Hematopoietic multipotent progenitor cell treated with erythropoietin and hydrocortisone succinate and interleukin-3 and kit ligand, for 15 days (in vitro differentiated cells): ENCODE data around the gene SGO2.
"Not testable (repeated sequence)": the region's sequence is repeated elsewhere in the genome, so short reads cannot be mapped to it uniquely, and the experiment has no call there.

Experiments
- DNase-seq: peaks from one replicate; pipeline ENCODE4 v3.0.0-alpha.2; 2015; ENCODE audit warnings: low spot score

SGO2 gene

DNA sequence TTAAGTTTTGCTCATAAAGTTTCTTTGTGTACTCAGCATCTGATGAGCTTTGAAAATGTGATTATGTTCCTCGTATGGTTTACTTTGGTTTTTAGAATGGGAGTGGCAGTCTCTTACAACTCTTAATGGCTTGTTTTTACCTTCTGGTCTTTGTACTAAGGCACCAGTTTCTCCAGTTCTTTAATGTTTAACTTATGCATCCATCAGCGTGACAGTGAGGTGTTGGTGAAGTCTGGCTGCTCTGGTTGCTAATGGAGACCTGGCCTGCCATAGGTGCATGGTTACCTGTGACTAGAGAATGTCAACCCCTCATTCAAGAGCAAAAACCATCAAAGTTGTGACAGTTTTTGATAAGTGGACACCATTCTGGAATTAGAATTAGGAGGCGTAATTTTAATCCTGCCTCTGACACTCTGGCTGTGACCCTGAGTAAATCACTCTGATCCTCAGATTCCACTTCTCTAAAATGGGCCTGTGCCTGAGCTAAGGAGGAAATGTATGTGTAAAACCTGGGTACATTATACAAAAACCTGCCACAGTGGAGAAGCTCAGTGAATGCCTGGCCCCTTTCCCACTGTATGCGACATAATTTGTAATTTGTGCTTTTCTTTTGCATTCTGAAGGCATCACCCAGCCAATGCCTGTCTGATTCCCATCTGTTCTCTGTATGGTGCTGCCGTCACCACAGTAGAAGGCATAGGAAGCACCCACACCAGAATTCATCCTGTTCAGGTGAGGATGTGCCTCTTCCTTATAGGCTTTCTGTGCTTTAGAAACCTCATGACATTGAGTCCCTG lies 71.0 kb downstream of the SGO2 start:
- DNase-seq, result no peak

DNA sequence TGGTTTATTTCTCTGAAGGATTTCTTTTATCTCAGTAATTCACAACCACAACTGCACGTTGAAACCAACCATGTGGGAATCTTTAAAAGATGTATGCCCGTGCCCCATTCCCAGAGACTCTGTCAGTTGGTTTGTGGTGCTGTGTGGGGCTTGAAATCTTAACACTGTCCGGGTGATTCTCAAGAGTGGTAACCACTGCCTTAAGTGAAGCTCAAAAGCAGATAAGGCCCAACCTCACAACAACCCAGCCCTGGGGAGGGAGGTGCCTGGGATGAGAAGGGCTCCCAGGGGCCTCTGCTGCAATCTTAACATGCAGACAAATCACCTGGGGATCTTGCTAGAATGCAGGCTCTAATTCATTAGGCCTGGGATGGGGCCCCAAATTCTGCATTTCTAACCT lies 73.2 kb downstream of the SGO2 start:
- no peak for DNase-seq

DNA sequence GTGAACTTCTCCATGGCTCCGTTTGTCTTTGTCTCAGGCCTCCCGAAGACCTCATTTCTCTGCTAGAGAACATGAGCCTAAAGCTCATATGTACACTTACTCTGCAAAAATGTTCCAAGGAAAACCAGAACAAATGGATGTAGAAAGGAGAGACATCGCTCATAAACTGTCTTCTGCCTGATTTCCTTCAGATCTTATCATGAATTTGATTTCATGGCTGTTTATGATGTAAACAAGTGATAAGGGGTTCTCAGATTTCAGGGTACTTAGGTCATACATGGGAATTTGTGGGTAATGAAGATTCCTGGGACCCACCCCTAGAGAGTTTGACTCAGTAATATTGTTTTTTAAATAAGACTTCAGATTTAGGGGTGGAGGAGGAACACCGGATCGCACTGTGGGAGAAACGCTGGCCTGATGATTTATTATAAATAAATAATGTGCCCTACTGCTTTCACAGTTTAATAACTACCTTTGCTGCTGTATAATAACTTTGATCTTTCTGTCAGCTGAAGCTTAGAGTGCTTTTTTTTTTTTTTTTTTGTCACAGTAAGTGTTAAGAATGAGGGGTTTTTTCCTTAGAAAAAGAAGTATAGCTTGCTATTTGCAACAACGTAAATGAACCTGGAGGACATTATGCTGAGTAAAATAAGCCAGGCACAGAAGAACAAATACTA lies 74.7 kb downstream of the SGO2 start:
- no peak for DNase-seq

DNA sequence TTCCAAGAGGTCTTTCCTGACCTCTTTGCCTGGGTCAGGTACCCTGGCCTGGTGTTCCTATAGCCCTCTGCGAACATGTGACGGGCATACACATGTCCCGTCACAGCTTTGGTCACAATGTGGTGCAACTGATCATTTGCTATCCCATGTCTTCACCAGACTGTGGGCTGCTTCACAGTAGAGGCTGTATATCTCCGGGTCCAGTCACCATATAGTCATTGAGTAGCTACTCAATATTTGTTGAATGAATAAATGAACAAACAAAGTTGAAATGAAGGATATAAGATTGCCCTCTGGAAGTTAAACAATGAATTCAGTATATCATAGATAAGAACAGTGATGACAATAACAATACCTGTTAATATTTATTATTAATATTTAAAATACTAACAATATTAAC lies 76.6 kb downstream of the SGO2 start:
- DNase-seq, result no peak

DNA sequence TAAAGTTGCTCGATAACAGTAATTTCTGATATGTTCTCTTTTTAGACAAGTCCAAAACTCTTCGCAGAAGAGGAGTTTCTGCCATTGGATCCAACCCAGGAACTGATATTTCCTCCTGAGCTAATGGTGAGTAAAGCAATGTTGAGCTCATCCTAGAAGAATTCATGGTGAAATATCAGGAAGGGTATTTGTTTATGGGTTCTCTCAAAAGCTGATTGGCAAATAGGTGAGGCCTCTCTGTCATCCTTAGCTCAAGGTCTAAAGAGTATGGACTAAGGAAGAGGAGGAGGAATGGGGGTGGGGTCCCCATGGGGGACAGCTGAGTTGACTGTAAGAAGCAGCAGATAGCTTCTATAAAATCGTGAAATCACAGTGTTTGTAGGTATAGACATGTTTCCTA lies 78.0 kb downstream of the SGO2 start:
- DNase-seq, result no peak

DNA sequence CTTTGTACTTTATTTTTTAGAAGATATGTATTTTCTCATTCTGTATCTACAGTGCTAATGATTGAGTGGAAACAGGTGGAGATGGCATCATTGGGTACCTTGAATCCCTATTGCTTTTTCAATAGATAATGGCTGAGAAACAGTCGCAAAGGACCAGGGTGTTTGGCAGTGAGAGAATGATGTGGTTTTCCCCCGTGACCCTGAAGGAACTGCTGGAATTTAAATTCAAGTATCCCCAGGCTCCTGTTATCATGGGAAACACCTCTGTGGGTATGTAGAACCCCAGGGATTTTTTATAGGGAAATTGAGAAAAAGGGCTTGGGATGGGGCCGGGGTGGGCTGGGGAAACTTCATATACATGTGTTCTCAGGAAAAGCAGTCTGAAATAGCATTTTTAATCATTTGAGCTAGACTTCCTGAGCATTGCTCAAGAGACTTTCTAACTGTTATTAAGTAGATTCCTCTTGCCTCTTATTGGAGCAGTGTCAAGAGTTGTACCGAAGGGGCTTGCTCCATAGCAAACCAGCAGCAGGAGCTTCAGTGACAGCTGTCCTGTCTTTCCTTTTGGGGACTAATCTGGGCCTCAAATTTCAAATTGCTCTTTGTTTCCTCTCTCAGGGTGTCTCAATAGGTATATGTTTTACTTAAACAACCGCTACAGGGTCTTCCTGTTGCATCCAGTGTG lies 78.7 kb downstream of the SGO2 start:
- DNase-seq, result no peak

DNA sequence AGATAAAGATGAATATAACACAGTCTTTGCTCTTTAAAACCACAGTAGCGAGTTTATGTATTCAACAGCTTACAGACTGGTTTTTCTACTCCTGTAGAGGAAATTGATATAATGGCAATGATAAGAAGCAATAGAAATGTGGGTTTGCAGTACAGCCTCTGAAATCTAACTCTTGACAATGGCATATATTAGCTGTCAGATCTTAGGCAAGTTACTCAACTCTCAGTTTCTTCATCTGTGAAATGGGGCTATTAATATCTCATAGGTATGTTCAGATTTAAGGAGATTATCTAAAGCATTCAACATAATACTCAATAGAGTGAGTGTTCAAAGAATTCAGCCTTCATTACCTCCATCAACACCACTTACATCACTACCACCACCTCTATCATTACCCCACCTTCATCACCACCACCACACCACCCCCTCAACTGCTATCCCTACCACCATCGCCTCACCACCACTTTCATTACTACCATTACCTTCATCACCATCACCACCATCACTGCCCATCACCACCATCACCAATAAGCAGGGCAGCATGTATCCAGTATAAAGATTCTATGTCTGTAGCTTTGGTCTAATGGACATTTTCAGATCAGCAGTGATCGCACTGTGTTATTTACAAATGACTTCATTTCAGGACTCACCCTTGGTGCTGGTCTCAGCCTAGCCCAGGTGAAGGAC lies 82.5 kb downstream of the SGO2 start:
- DNase-seq, result no peak

DNA sequence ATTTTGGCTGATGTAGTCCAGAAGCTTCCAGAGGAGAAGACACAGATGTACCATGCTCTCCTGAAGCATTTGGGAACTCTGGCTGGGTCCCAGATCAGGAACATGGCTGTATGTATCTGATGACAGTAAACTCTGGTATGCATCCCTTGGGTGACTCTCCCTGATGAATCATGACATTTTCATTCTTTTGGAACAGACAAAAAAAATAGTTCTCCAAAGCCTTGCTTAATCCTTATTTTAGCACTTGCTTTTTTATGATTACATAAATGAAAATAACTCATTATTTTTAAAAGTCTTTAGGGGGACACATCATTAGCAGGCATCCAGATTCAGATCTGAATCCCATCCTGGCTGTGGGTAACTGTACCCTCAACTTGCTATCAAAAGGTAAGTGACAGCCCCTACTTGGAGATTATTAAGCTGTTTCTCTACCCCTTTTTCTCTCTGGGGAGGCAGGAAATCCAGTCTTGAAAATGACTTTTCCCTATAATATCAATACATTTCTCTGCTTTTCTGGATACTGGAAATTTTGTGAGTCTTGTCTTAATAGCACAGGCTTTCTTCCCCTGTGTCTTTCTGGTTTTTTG lies 83.1 kb downstream of the SGO2 start:
- DNase-seq, result no peak

DNA sequence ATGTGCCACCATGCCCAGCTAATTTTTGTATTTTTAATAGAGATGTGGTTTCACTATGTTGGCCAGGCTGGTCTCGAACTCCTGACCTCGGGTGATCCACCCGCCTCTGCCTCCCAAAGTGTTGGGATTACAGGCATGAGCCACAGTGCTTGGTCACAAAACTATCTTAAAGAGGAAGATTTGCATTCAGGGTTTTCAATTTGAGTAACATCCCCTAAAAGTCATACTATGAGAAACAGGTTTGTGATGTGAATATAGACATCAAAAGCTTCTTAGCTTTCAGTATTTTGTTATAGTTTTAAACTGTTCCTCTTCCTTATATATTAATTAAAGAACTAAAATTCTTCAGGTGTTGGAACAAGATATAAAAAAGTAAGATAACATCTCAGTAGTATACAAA lies 84.2 kb downstream of the SGO2 start:
- not testable (repeated sequence) for DNase-seq

DNA sequence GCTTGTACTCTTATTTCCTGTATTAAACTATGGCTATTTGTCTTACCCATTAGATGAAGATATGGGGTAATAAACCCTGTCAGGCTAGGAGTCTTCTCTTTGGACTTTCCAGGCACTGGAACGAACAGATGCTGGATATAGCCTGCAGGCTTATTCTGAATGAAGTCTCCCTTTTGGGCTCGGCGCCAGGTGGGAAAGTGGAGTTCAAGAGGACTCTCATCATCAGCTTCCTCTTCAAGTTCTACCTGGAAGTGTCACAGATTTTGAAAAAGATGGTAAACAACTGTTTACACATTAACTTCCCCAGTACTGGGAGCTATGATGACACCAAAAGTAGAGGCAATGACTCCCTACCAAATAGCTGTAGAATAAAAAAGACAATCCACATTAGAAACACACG lies 87.7 kb downstream of the SGO2 start:
- no peak for DNase-seq

DNA sequence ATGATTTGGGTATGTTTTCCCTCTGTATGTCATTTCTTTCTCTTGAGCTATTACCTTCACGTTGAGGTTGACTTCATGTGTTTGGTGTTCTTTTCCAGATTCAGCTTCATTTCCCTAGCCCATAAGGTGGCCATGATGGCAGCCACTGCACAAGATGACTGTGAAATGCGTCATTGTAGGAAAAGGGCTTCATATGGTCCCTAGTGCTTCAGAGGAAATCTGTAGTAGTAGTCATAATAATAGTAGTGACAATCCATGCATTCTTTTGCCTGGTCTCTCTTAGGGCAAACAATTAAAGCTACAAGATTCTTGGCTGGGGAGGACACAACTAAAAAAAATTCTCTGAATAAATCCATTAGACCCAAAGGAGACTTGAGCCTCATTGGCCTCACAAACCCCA lies 88.2 kb downstream of the SGO2 start:
- no peak for DNase-seq

DNA sequence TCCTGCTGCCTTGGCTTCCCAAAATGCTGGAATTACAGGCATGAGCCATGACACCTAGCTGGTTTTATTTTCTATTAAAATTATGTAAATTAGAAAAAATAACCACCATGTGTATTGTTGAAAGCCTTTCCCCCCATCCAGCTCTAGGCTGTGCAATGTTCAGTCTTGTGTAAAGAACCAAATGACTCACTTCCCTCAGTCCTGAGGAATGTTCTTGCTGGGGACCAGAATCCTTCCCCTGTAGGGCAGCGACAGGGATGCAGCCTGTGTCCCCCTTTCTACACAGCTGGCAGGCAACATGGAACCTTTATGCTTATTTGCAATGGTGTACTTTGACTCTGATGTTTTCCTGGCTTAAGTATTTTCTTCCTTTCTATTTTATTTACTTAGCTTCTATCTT lies 89.2 kb downstream of the SGO2 start:
- DNase-seq, result no peak

DNA sequence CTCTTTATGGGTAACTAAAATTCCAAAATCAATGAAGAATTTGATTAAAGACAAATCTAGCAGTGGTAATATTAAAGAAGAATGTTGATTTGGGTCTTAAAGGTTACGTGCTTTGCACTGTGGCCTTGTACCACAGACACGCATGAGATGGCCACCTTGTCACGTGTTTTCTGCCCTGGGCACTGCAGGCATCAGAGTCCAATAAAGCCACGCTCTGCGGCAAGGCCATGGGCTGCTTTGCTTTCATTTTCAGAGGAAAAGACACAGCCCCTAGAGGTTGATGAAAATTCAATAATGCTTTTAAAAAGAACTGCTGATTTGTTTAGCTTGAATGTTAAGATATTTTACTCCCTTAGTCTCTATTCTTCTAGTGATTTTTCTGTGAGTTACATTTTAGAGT lies 90.2 kb downstream of the SGO2 start:
- no peak for DNase-seq

DNA sequence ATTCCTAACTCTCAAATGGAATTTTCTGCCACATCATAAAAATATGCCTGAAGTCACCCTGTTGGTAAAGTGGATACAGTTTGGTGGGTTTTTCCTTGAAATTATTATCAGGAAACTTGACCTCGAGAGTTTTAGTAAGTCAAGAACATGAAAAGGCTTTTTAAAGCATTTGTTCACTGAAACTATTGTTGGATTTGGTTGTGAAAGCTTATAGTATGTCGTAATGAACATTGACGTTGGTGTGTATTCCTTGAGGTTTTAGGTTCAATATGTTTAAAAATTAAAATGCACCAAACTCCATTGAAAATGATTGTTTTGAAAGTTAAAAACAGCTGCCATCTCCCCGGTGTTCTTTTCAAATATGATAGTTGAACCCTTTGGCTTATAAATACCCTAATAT lies 90.6 kb downstream of the SGO2 start:
- DNase-seq, result no peak

DNA sequence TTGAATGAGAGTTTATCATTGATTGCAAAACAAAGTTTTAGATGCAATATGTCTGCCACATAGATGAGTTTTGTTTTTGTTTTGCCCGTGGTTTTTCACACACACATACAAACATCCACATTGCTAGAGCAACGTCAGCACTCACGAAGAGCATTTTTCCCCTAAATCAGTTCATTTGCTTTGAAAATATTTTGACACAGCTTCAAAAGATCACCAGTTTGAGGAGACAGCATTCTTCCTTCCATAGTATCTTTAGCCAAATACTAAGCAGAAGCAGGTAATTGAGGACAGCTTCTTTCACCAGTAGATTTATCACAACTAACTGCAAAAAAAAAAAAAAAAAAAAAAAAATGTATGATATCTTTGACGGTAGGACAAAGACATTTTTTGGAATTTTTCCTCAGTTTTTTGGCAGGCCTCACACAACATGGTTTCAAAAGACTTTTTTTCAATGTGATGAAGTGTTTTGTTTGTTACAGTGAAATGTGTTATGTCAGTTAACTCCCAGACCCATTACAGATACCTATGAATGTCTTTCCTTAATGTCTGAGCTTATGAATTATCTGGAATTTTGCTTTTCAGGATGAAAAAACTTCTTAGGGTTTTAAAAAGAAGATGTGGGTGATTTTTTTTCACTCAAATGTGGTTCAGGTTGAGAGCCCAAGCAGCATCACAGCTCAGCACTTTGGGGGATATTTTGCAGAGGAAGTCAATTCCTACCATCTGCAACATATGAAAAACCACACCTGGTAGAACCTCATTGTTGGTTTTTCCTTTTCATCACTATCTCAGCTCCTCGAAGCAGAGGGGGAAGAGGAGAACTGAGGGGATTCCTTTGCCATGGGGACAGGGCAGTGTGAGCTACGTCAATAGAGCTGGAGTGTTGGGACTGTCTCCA lies 91.4 kb downstream of the SGO2 start:
- no peak for DNase-seq

DNA sequence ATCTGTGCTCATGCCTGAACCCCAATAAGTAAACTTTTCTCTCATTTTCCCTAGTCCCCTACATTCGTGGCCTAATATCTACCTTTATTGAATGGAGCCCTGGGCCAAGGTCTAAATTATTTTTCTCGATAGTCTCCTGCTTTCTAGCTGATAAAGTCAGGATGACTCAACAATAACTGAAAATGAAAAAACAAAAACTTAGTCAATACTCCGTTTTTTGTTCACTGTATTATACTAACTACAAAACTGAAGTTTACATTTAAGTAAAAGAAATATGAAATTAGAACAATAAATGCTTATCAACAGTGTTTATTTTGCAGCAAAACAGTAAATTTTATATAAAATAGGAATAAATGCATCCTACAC lies 92.0 kb downstream of the SGO2 start:
- DNase-seq, result no peak

DNA sequence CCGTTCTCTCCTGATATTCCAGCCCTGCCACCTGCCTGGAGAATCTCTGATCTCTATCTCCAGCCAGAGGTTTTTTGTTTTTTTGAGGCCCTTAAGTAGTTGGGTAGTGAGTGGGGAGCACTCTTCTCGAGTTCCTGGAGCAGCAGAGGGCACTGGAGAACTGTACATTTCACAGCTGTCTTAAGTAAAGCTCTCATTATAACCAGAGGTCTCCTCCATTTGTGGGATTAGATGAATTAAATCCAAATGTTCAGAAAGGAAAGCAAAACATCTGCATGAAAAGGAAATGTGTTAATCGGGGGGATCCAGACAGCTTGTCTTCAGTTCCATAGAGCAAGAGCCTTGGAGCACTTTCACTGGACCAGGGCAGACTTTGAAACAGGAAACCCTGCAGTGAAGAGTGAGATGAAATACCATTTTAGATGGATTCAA lies 92.6 kb downstream of the SGO2 start:
- DNase-seq, result no peak

DNA sequence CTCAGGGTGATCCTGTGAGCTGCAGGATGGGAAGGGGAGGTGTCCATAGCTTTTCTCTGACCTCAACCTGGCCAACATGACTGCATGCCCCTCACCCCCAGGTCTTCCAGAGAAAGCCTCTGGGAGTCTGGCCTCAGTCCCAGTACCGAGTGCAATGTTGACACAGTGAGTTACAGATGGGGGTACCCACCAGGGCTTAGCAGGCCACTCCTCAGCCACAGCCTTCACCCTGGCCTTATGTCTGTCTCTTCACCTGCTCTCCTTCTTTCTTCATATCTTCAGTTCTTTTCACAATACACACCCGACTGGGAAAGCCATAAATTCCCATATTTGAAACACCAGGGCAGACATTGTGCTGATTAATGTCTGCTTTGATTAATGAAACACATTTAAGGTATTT lies 93.3 kb downstream of the SGO2 start:
- DNase-seq, result no peak

DNA sequence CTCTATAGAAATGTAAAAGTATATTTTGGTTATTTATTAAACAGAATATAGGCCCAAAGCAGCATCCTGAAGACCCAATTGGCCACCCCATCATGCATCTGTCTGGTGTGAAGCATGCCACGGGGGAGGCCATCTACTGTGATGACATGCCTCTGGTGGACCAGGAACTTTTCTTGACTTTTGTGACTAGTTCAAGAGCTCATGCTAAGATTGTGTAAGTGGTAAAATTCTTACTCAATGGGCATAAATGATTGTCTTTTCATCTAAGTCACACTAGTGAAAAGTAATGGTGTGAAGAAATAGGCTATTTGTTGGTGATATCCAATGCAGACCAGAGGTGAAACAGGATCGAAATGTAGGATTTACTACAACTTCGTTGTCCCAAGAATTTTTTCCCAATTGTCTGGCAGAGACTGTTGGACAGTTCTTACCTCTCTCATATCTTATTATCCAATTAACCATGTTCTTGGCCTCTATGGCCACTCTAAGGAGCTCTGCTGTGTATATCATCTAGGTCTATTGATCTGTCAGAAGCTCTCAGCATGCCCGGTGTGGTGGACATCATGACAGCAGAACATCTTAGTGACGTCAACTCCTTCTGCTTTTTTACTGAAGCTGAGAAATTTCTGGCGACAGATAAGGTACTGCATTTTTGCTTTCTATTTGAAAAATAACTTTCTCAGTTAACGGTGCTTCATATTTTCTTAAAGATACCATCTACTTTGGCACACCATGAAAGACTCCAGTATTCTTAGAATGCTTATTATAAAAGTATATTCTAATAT lies 94.8 kb downstream of the SGO2 start:
- DNase-seq, result no peak

DNA sequence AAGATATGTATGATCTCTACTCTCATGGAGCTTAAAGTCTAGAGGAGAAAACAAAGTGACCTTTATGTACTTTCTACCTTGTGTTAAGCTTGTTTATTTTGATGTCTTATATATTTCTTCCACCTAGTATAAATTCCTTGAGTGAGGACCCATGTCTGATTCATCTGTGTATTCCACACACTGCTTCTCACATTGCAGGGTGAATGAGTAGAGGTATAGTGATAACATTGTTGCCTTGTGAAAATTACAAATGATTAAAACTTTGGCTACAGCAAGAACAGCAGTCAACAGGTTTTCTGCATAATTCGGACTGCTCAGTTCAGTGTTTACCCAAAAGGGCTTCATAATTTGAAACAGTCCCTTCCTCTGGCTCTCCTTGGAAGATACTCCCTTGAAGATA lies 96.1 kb downstream of the SGO2 start:
- DNase-seq, result no peak

DNA sequence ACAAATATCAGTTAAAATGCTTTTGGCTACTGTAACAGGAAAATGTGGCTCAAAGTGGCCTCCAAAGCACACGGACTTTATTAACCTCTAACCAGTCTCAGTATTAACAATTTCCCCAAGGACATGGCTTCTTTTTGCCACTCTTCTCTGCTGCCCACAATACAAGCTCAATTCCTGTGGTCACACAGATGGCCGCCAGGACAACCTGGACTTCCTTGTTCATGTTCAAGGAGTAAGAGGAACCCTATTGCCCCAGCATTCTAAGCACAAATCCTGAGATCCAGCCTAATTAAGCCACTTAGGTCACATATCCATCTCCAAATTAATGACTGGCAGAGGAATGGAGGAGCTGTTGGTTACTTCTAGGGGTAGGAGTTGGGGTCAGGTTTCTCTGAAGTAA lies 98.0 kb downstream of the SGO2 start:
- no peak for DNase-seq
